NCI-H345 treated with DMSO at 0.1 percent for 48 hours (cell line): ENCODE results near the gene WDCP.
"Not testable (repeated sequence)": the region's sequence is repeated elsewhere in the genome, so short reads cannot be mapped to it uniquely, and the experiment has no call there.

Experiments used
- DNase-seq: peaks from one replicate; lab custom pipeline; 2025; ENCODE audit not compliant: unreplicated experiment; lab: John Stamatoyannopoulos, UW

The WDCP gene, protein sequence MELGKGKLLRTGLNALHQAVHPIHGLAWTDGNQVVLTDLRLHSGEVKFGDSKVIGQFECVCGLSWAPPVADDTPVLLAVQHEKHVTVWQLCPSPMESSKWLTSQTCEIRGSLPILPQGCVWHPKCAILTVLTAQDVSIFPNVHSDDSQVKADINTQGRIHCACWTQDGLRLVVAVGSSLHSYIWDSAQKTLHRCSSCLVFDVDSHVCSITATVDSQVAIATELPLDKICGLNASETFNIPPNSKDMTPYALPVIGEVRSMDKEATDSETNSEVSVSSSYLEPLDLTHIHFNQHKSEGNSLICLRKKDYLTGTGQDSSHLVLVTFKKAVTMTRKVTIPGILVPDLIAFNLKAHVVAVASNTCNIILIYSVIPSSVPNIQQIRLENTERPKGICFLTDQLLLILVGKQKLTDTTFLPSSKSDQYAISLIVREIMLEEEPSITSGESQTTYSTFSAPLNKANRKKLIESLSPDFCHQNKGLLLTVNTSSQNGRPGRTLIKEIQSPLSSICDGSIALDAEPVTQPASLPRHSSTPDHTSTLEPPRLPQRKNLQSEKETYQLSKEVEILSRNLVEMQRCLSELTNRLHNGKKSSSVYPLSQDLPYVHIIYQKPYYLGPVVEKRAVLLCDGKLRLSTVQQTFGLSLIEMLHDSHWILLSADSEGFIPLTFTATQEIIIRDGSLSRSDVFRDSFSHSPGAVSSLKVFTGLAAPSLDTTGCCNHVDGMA

DNA sequence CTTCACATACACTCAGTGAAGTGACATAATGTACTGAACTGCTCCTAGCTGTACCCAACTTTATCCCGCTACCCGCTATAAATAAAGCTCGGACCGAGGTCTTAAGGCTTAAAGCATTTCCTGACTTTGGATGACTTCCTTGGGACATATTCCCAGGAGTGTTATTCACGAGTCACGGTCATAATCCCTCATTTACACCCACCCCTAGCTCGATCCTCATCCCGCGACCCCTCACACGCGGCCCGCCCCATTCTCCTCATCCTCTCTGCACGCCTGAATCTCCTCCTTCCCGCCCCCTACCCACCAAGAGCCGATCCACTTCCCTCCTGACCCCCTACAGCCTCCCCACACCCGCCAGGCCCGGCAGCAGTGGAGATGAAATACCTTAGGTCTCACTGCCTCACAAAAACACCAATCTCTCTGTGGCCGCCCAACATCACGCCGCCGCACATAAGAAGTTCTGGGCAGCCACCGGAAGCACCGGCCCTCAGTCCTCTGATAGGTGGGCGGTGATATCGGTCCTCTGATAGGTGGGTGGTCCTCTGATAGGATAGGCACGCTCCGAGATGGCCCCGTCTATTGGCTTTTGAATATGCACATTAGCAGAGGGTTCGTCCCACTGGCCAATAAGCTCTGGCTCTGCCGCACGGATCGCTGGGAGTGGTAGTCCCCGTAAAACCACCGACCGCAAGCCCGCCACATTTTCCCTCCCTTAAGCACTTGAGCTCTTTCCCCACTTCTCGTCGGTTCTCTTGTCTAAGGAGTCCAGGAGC, at the start of gene WDCP:
WDCP (minus strand) TSS at position 462 of the 773 bp plus-strand sequence. CDS start 7,897 bp downstream, outside the sequence.
- peak; percentile 99 for DNase-seq

DNA sequence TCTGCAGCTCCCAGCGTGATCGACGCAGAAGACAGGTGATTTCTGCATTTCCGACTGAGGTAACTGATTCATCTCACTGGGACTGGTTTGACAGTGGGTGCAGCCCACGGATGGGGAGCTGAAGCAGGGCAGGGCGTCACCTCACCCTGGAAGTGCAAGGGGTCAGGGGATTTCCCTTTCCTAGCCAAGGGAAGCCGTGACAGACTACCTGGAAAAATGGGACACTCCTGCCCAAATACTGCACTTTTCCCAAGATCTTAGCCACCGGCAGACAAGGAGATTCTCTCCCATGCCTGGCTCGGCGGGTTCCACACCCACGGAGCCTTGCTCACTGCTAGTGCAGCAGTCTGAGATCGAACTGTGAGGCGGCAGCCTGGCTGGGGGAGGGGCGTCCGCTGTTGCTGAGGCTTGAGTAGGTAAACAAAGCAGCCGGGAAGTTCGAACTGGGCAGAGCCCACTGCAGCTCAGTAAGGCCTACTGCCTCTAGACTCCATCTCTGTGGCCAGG, 48.0 kb upstream of the WDCP start:
- DNase-seq, result not testable (repeated sequence)

DNA sequence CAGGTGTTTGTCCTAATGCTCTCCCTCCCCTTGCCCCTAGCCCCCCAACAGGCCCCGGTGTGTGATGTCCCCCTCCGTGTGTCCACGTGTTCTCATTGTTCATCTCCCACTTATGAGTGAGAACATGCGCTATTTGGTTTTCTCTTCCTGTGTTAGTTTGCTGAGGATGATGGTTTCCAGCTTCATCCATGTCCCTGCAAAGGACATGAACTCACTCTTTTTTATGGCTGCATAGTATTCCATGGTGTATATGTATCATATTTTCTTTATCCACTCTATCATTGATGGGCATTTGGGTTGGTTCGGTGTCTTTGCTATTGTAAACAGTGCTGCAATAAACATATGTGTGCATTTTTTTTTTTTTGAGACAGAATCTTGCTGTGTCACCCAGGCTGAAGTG, 46.1 kb upstream of the WDCP start:
- not testable (repeated sequence) for DNase-seq

- no peak for DNase-seq
Measured at GRCh38 chr2:24088821-24089359, 41.7 kb upstream of the WDCP start.

- DNase-seq, result no peak
Measured at GRCh38 chr2:24087032-24087431, 39.8 kb upstream of the WDCP start.

DNA sequence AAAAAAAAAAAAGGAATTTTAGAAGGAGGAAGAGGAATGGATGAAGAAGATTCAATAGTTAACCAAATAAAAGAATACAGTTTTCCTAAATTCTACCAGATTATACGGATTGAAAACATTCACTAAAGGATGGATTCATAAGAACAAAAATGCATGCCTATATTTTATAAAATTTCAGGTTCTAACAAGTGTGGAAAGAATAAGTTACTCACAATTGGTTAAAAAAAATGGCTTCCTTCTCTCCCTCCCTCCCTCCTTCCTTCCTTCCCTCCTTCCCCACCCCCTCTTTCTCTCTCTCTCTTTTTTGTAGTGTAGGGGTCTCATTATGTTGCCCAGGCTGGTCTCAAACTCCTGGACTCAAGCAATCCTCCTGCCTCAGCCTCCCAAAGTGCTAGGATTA, 39.0 kb upstream of the WDCP start:
- DNase-seq, result no peak

DNA sequence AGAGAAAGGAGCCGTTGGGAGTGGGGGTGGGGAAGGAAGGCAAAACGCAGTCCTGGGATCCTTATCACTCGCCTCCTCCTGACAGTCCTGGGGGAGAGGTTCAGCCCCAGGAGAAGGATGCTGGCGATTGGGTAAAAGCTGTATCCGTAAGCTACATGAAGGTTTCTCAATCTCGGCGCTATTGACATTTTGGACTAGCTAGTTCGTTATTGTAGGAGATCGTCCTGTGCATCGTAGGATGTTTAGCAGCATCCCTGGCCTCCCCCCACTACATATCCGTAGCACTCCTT, 38.0 kb upstream of the WDCP start:
- DNase-seq, result no peak

DNA sequence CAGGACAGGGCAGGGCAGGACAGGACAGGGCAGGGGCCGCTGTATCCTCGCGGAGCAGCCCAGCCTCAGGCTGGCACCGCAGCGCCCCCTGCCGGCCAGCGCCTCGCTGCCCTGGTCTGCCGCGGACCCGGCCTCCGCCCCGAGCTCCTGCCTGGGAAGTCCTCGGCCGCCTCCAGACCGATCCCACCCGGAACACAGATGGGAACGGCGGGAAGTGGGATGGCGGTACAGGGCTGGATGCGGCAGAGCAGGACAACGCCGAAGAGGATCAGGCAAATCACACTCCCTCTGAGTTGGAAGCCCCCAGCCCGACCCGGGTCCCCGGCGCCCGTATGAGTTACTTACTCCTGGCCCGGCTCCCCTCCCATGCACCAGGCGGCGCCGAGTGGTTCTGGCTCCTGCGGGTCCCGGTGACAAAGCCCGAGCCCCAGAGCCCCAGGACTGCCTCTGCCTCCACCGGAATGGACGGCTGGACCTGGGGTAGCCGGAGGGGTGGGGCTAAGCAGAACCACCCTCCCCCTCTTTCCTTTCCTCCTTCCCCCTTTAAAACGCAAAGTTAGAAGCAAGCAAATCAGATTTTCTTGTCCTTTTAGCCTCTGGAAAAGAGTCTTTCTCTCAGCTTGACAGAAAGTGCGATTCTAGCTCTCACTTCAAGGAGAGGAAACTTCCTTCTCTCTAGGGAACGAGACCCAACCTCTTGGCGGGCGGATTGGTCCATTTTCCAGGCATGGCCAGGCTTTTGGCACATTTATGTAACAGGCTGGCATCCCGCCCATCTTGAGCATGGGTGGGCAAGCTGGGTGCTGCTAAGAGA, 37.4 kb upstream of the WDCP start, which contains the start of gene TP53I3:
TP53I3 (minus strand) TSS at position 449 of the 814 bp plus-strand sequence. CDS start 508 bp downstream, outside the sequence.
- peak; percentile 81 for DNase-seq

DNA sequence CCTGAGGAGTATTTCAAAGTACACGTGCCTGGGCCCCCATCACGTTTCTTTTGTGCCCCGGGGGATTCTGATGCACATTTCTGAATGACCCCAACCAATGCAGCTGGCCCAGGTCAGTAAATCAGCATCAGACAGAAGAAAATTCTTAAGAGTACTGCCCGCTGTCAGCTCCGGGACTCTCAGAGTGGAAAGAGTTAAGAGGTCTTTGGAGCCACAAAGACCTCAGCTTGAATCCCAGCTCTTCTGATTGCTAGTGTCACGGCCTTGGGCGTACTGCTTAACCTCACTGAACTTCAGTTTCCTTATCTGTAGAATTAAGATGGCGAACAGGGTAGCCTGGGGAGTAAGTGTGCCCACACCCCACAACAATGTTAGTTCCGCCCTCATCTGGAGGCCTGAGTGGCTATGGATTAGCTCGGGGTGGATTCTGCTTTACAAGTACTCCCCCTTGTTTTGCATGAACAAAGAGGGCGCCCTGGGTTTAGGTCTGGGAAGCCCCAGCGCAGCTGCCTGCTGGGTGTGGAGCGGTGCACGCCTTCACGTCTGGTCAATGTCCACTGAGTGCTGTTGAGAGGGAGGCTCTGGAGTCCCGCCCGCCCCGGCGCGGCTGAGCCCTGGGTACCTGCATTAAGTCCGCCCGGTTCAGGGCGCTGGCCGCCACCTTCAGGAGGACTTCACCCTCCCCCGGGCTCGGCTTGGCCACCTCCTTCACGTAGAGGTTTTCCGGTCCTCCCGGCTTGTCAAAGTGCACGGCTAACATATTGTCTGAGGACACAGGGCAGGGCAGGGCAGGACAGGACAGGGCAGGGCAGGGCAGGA, 36.6 kb upstream of the WDCP start:
- peak; percentile 62 for DNase-seq

DNA sequence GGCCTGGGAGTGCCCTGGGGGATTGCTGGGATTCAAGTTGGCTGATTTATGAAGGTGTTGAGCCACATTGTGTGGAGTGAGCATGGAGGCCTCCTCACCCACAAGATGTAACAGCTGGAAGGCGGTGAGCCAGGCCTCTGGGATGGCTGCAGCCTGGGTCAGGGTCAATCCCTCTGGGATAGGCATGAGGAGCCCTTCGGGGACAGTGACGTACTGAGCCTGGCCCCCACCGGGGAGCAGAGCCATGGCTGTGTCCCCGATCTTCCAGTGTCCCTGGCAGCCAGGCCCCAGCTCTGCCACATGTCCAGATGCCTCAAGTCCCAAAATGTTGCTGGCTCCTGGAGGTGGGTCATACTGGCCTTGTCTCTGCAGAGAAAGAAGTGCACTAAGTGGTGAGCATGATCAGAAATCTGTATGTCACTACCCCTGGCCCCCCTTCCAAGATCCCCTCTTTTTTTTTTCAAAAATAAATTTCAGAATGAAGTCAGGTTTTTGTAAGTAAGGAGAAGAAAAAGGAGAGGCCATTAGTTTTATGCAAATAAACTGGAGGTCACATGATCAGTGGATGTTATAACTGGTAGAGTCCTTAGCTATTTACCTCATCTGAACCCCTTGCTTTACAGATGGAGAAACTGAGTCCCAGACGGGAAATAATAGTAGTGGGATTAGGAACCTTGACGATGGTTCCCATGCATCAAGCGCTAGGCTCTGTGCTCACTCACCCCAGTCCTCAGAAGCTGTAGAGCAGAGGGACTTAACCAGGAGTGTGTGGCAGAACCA, 35.8 kb upstream of the WDCP start:
- DNase-seq, result no peak

DNA sequence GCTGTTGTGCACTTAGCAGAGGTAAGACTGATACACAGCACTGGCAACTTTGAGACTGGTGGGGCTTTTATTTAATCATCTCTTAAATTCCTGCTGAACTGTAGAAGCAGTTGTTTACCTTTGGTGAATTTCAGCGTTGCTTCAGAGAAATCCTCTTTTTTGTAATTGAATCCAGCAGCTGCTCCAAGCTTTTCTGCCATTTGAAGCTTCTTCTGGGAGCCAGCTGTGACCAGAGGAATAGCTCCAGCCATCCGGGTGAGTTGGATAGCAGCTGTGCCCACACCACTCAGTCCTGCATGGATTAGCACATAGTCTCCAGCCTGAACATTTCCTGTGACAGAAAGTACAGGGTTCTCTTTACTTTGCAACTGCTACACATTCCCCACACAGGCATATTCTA, 33.5 kb upstream of the WDCP start:
- no peak for DNase-seq

- DNase-seq, result no peak
Measured at GRCh38 chr2:24077879-24078278, 30.7 kb upstream of the WDCP start.

GRCh38 chr2:24077535-24077877, 30.3 kb upstream of the WDCP start:
- no peak for DNase-seq

DNA sequence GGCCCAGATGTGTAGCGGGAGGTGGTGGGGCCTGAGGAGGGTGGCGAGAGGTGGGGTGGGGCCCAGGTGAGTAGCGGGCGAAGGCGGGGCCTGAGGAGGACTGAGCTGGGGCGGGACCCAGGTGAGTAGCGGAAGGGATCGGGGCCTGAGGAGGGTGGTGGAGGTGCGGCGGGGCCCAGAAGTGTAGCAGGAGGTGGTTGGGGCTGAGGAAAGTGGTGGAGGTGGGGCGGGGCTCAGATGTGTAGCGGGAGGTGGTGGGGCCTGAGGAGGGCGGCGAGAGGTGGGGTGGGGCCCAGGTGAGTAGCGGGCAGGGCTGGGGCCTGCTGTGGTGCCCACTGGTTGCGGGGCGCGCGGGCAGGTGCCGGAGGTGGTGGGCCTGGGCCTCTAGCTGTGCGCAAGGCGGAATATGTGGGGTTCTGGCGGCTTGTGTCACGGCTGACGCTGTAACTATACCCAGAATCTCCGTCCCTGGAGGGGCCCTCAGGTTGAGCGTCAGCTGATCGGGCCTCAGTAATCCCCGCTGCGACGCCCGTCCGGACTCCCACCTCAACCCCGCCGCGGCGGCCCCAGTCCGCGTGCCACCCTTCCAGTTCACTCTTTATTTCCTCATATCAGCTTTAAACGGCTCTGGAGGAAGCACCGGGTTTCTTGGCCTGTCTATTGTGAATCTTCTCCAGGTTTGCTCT, 29.8 kb upstream of the WDCP start:
- DNase-seq, result no peak

DNA sequence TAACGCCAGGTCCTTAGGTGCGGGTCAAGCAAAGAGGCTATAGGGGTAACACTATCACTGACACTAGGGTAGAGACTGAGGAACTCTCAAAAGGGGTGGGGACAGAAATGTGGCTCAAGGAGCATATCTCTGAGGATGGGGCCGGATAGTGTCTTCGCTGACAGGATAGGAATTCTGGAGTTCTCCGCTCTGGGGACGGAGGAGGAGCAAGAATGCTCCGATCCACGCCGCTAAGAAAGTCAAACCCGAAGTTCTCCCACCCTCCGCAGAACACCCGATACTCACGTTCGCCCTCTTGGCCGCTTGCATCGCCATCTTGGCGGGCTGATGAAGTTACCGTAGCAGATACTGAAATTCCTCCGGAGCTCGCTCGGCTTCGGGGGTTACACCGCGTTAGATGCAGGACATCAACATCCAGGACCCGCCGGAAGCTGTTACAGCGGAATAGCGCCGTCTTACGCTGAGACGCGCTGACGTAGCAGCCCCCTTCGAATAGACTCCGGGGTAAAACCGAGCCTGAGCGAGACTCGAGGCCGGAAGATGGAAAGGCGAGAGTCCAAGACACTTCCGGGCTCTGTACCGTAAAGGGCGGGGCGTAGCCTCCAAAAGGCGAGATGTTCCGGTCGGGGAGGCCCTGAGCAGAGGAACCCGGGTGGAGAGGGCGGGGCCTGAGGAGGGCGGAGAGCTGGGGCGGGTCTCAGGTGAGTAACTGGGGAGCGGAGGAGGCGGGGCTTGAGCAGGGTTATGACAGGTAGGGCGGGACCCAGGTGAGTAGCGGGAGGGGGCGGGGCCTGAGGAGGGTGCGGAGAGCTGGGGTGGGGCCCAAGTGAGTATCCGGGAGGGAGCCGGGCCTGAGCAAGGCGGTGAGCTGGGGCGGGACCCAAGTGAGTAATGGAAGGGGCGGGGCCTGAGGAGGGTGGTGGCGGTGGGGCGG, 29.0 kb upstream of the WDCP start, which contains the start of gene SF3B6:
SF3B6 (minus strand) TSS at position 412 of the 934 bp plus-strand sequence; CDS start at position 315, 97 bp downstream.
- peak; percentile 99 for DNase-seq

DNA sequence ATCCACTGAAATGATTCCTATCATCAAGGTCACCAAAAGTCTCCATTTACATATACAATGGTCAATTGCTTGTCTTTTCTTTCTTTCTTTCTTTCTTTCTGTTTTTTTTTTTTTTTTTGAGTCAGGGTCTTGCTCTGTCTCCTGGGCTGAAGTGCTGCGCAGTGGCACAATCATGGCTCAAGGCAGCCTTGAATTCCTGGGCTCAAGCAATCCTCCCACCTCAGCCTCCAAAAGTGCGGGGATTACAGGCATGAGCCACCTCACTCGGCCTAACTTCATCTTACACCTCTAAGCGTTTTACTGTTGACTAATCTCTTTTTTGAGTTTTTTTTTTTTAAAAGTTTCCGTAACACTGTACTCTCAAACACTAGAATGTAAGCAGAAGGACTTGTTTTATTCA, 28.1 kb upstream of the WDCP start:
- DNase-seq, result no peak

DNA sequence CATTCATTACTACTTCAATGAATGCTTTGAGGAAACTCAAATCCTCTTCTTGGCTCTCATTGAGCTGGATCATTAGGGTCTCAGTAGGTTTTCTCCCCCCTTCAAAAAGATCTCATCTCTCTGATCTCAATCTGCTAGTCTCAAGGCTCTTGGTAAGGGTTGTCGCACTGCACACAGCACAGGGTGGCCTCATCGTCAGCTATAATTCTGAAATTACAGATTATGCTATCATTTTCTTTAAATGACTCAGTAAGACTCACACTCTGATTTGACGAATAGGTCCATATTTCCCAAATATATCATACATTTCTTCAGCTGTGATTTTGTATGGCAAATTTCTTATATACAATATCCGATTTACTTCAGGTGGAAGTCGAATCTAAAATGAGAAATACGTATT, 26.6 kb upstream of the WDCP start:
- DNase-seq, result no peak
